ENCODE data around the gene TRMT11.

Gene TRMT11

DNA sequence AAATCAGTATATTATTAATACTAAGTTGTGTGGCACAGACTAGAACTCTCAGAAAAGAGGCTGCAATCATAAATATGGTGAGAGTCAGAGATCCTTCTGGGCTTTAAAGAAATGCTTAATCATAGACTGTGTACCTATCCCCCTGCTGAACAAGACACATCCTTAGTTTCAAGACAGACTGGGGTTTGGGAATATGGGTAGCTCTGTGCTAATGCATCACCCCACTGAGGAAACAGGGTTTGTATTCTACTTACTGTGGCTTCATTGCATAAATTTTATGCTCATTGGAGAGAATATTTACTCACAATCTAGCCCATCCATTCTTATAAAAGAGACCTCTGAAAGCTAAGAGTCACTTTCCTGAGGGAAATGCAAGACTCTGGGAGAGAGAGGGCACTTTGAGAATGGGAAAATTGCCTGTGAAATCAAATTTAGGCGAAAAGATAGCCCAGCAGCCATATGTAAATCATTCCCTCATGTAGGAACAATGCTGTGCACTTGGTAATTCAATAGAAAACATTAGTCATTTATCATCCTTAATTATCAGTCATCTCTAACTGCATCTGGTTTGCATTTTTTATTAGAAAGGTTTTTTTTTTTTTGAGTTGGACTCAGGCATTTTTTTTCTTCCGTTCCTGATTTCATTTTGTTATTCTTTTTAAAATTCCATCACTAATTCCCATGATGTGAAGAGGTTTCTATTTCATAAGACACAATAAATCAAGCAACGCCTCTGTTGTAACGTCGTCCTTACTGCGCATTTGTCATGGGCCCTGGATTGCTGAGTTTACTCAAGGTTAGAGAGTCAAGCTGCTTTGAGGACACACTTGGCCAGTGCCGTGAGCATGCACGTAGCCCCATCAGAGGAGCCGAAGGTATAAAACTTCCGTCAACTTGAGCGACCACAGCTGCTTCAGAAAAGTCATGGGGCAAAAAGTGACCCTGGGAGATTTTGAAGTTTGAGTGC, 91.8 kb downstream of the TRMT11 start:
- no peaks in the 10 kb centered on the region for H3K36me3 ChIP-seq (ENCODE audit: control insufficient read depth in 5 of 5, insufficient read depth in 5 of 5, low read length in 5 of 5)
- H3K4me1 ChIP-seq (ENCODE audit: control insufficient read depth in 5 of 5, insufficient read depth in 5 of 5, low read length in 5 of 5): peaks cover 0 to 28% (median 5%) of the 10 kb centered on the region in 5 donors
- peak overlapping the region; percentile 66 for H3K27ac ChIP-seq (ENCODE audit: low read depth, low read length)
- no peak overlapping the region for H3K9ac ChIP-seq (ENCODE audit: low read length in 5 of 5)
- H3K4me3 ChIP-seq (ENCODE audit: low read depth in 1 of 5, low read length in 5 of 5): peak overlapping the region in 1 of 5 donors; percentile 15
- H3K9me3 ChIP-seq (ENCODE audit: control insufficient read depth in 5 of 5, low read length in 5 of 5): no peaks in the 10 kb centered on the region
- H3K27me3 ChIP-seq (ENCODE audit: control insufficient read depth in 5 of 5, insufficient read depth in 4 of 5, low read length in 5 of 5): no peaks in the 10 kb centered on the region

- Histone ChIP-seq H3K4me3 (ENCODE audit: low read depth in 1 of 5, low read length in 5 of 5) (no peak overlapping the region), H3K9ac (ENCODE audit: low read length in 5 of 5) (no peak overlapping the region), H3K4me1 (ENCODE audit: control insufficient read depth in 5 of 5, insufficient read depth in 5 of 5, low read length in 5 of 5) (peaks cover 0 to 1% (median 0%) of the 10 kb centered on the region in 5 donors), H3K36me3 (ENCODE audit: control insufficient read depth in 5 of 5, insufficient read depth in 5 of 5, low read length in 5 of 5) (no peaks in the 10 kb centered on the region), H3K27ac (ENCODE audit: low read depth, low read length) (no peak overlapping the region), H3K9me3 (ENCODE audit: control insufficient read depth in 5 of 5, low read length in 5 of 5) (no peaks in the 10 kb centered on the region), H3K27me3 (ENCODE audit: control insufficient read depth in 5 of 5, insufficient read depth in 4 of 5, low read length in 5 of 5) (no peaks in the 10 kb centered on the region)
These were observed 97.5 kb downstream of the TRMT11 start for GRCh38 chr6:126083875-126084274.

GRCh38 chr6:126086560-126086959, 100.2 kb downstream of the TRMT11 start:
- Histone ChIP-seq H3K36me3 (ENCODE audit: control insufficient read depth in 5 of 5, insufficient read depth in 5 of 5, low read length in 5 of 5) (no peaks in the 10 kb centered on the region), H3K27ac (ENCODE audit: low read depth, low read length) (no peak overlapping the region), H3K9me3 (ENCODE audit: control insufficient read depth in 5 of 5, low read length in 5 of 5) (no peaks in the 10 kb centered on the region), H3K4me1 (ENCODE audit: control insufficient read depth in 5 of 5, insufficient read depth in 5 of 5, low read length in 5 of 5) (no peaks in the 10 kb centered on the region), H3K9ac (ENCODE audit: low read length in 5 of 5) (no peak overlapping the region), H3K4me3 (ENCODE audit: low read depth in 1 of 5, low read length in 5 of 5) (no peak overlapping the region), H3K27me3 (ENCODE audit: control insufficient read depth in 5 of 5, insufficient read depth in 4 of 5, low read length in 5 of 5) (no peaks in the 10 kb centered on the region)

Data from subcutaneous abdominal adipose tissue (tissue), 5 donors.